GM10266 (cell line): ENCODE measurements around the gene DGKD.

Experiments used
- DNase-seq: peaks from one replicate; pipeline ENCODE4 v3.0.0; 2012; ENCODE audit errors: extremely low spot score
- CTCF ChIP-seq: IDR thresholded peaks from 2 replicates; pipeline ENCODE4 v1.5.1; 2012; ENCODE audit warnings: mild to moderate bottlenecking, low read depth; ENCODE audit not compliant: control insufficient read depth, insufficient read depth; ENCODE audit errors: missing control alignments

The DGKD gene

GRCh38 chr2:233317196-233317943 lies 36.9 kb upstream of the DGKD start:
- no peak for TF ChIP-seq CTCF
- DNase-seq: no peak

DNA sequence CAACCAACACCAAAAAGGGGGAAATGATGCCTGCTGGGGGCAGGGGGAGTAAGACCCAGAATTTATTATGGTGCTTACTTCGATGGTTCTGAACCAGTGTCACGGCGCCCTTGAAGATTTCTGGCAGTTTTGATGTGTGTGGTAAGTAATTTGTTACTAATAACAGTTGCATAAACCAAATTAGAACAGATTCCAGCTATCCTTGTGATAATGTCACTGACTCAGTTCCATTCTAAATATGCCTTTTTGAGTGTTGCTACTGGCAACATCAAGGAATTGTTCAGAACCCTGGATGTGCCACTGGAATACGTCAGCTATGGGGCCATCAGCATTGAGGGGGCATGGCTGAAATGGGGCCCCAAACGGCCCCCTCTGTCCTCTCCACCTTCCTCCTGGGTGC lies 35.0 kb upstream of the DGKD start:
- no peak for TF ChIP-seq CTCF
- DNase-seq: no peak

DNA sequence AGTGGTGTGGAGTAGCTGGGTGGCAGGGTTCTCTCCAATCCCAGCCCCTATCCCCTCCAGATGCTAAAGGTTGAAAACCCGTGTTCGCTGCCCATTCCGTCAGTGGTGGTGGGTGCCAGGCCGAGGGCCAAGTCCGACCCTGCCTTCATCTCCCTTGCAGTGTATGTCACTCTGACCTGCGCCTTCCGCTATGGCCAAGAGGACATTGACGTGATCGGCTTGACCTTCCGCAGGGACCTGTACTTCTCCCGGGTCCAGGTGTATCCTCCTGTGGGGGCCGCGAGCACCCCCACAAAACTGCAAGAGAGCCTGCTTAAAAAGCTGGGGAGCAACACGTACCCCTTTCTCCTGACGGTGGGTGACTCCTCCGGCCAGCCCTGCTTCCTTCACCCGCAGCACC lies 33.8 kb upstream of the DGKD start:
- no peak for TF ChIP-seq CTCF
- DNase-seq: no peak

DNA sequence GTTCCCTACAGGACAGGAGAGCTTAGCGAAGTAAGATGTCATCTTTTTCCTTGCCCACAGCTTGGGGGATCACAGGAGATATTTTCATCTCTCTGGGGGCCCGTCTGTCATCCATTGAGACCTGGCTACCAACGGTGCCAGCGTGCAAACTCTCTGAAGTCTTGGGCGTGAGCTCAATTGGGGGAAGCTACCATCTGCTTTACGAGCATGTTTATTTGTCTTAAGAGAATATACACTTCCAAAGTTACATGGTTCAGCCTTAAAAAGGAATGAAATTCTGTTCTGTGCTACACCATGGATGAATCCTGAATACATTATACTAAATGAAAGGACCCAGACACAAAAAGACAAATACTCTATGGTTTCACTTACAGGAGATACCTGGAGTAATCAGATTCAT lies 33.1 kb upstream of the DGKD start:
- DNase-seq: no peak
- no peak for TF ChIP-seq CTCF

- no peak for TF ChIP-seq CTCF
- no peak for DNase-seq
Observed at GRCh38 chr2:233323851-233324250, 30.4 kb upstream of the DGKD start.

DNA sequence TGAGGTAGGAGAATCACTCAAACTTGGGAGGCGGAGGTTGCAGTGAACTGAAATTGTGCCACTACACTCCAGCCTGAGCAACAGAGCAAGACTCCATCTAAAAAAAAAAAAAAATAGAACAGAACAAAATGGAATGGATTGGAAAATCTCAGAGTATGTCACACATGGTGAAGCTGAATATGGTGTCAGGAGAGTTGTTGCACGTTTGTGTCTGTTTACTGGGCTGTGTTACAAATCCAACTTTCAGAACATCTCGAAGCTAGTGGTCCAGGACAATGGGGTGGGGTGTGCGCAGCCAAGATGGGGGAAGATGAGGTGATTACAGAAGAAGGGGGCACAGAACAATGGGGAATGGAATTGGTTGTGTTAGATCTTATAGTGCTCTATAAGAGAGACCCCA lies 29.0 kb upstream of the DGKD start:
- no peak for TF ChIP-seq CTCF
- DNase-seq: no peak

DNA sequence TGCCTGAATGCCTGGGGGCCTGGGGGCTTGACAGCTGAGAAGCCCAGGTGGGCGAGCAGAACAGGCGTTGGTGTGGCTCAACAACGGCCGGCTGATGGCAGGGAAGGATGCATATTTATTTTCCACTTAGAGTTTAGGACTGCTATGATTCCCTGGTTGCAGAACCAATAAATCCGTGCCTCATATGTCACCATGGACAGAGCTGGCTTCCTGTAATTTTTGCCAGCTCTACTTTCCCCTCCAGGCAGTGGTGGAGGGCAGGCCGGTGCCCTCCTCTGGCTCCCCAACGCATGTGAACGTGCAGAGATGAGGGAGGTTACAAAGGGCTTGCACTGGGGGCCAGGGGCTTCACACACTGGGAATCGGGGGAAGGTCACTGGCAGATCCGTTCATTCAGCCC lies 28.5 kb upstream of the DGKD start:
- no peak for DNase-seq
- no peak for TF ChIP-seq CTCF
